GM12878 (cell line): Measurements from ENCODE around the gene ST7. TPM values are rescaled to one million over a fixed set of nuclear protein-coding genes. Genes with fewer than 3 reads are reported as not detected.

Experiments
- ATAC-seq: fragments of 200-7000 bp; cut with Tn5 transposase; 3 replicates; pipeline ENCODE4 v1.9.1; 2020; ENCODE audit warnings: mild to moderate bottlenecking, moderate library complexity
- BruUV-seq: library from RNA; stranded (reverse); fragments of 400-500 nt; replicated peaks from 2 replicates; lab custom pipeline; 2021; lab: Mats Ljungman, UMichigan
- CTCF ChIA-PET: fragments of 300-600 bp; sonication (Branson Sonifier 250); formaldehyde crosslinking; extraction: SDS; loops from one replicate; lab custom pipeline; 2021; ENCODE audit warnings: inconsistent platforms; lab: Yijun Ruan, JAX
- POLR2A ChIA-PET: fragments of 350-600 bp; formaldehyde crosslinking; extraction: SDS; loops from one replicate; lab custom pipeline; 2021; ENCODE audit warnings: inconsistent platforms; lab: Charles Lee
- RAD21 ChIA-PET: fragments of 300-600 bp; sonication (Branson Sonifier 250); formaldehyde crosslinking; loops from one replicate; lab custom pipeline; 2023; ENCODE audit warnings: antibody characterized with exemption; ENCODE audit not compliant: unreplicated experiment; lab: Charles Lee
- SMC1A ChIA-PET: fragments of 300-600 bp; sonication (Branson Sonifier 250); formaldehyde crosslinking; loops from one replicate; lab custom pipeline; 2023; ENCODE audit not compliant: unreplicated experiment, uncharacterized antibody; lab: Charles Lee
- DNase-seq: peaks from one replicate; pipeline ENCODE4 v3.0.0-alpha.2; 2011; ENCODE audit warnings: low read depth, low spot score
- FAIRE-seq: peaks from 3 replicates; lab custom pipeline; 2011; peaks lifted over from hg19 to GRCh38; lab: Jason Lieb, UNC
- H2AFZ ChIP-seq: 2 replicates; pipeline ENCODE4 v1.6.0; 2011; ENCODE audit warnings: low read depth, low read length, control low read depth; ENCODE audit not compliant: control insufficient read depth
- H3K27ac ChIP-seq: 2 replicates; pipeline ENCODE4 v1.5.1; 2011; ENCODE audit warnings: control low read depth; ENCODE audit not compliant: control insufficient read depth, insufficient read depth
- H3K27me3 ChIP-seq, 2 experiments: replicated peaks in 1 of 2; 2 replicates each; pipeline versions ENCODE4 v1.6.0 to v1.6.1; 2011; ENCODE audit warnings: low read length in 1 of 2; ENCODE audit not compliant: control insufficient read depth in 2 of 2, insufficient read depth in 2 of 2
- H3K36me3 ChIP-seq, 2 experiments: 2 replicates each; pipeline ENCODE4 v1.5.1; 2011; ENCODE audit warnings: low read length in 1 of 2; ENCODE audit not compliant: control insufficient read depth in 2 of 2, insufficient read depth in 2 of 2
- H3K4me1 ChIP-seq: 2 replicates; pipeline ENCODE4 v1.6.1; 2011; ENCODE audit warnings: mild to moderate bottlenecking, low read length, moderate library complexity, mixed read lengths; ENCODE audit not compliant: control insufficient read depth, insufficient read depth
- H3K4me2 ChIP-seq: 2 replicates; pipeline ENCODE4 v1.6.0; 2011; ENCODE audit warnings: control low read depth; ENCODE audit not compliant: control insufficient read depth, insufficient read depth
- H3K4me3 ChIP-seq: fragments of 200-600 bp; sonication (generic); 2 replicates; pipeline ENCODE4 v1.5.1; 2016
- H3K79me2 ChIP-seq: 2 replicates; pipeline ENCODE4 v1.6.0; 2011; ENCODE audit warnings: low read length; ENCODE audit not compliant: control insufficient read depth, insufficient read depth
- H3K9ac ChIP-seq: 2 replicates; pipeline ENCODE4 v1.8.0; 2011; ENCODE audit warnings: low read length, control low read depth, mixed read lengths; ENCODE audit not compliant: control insufficient read depth, insufficient read depth
- H3K9me3 ChIP-seq: replicated peaks from 3 replicates; pipeline ENCODE4 v1.5.1; 2011; ENCODE audit warnings: mild to moderate bottlenecking, low read length; ENCODE audit not compliant: control insufficient read depth, insufficient read depth
- H4K20me1 ChIP-seq: 2 replicates; pipeline ENCODE4 v1.6.0; 2011; ENCODE audit not compliant: control insufficient read depth, insufficient read depth
- BCL3 ChIP-seq: IDR thresholded peaks from 2 replicates; pipeline ENCODE4 v1.6.1; 2011; ENCODE audit warnings: borderline replicate concordance, low read depth, mild to moderate bottlenecking, moderate library complexity, low read length; ENCODE audit not compliant: insufficient read depth, poor library complexity, severe bottlenecking
- CTCF ChIP-seq, 3 experiments: IDR thresholded peaks in 2 of 3; conservative IDR thresholded peaks in 1 of 3; 2 replicates each; pipeline ENCODE4 v1.5.1; 2011; ENCODE audit warnings: low read depth in 3 of 3, low read length in 3 of 3, mild to moderate bottlenecking in 3 of 3, control low read depth in 2 of 3, moderate library complexity in 2 of 3, inconsistent platforms in 1 of 3, mixed read lengths in 1 of 3; ENCODE audit not compliant: control insufficient read depth in 2 of 3, insufficient read depth in 1 of 3; ENCODE audit errors: extremely low read depth in 1 of 3
- MEF2A ChIP-seq: IDR thresholded peaks from 2 replicates; pipeline ENCODE4 v1.6.1; 2011; ENCODE audit warnings: low read depth, mild to moderate bottlenecking, low read length, moderate library complexity; ENCODE audit not compliant: insufficient read depth
- RELB ChIP-seq: fragments of 450-650 bp; IDR thresholded peaks from 2 replicates; pipeline ENCODE4 v1.6.1; 2017; ENCODE audit warnings: low read depth, mild to moderate bottlenecking, moderate library complexity
- ZNF24 ChIP-seq: fragments of 450-650 bp; IDR thresholded peaks from 2 replicates; pipeline ENCODE4 v1.6.1; 2017; ENCODE audit warnings: antibody characterized with exemption, mild to moderate bottlenecking
- WGBS: methylation state at CpG from one replicate; pipeline ENCODE4 v1.1.6; 2016; ENCODE audit warnings: low lambda C conversion rate; ENCODE audit not compliant: insufficient replicate concordance, insufficient coverage; ENCODE audit errors: missing lambda C conversion rate; 5-methylcytosine and 5-hydroxymethylcytosine counted together
- in situ Hi-C: fragments of 300-500 bp; cut with MboI; formaldehyde crosslinking; loops from 9 replicates; pipeline ENCODE4 v1.14.3; 2018; ENCODE audit warnings: mixed read lengths
- intact Hi-C: fragments of 100-400 bp; cut with micrococcal nuclease; formaldehyde crosslinking; loops from one replicate; pipeline ENCODE4 v1.14.2; 2022; ENCODE audit not compliant: unreplicated experiment
- polyA plus RNA-seq, 11 experiments: library from polyadenylated mRNA; depleted of rRNA in 4 of 11; unstranded in 6 of 11; stranded (reverse) in 5 of 11; fragments of >200 nt; fragmentation: Nextera tagmentation in 4 of 11; fragmentation: Illumina TruSeq in 1 of 11; extraction: Ambion mirVana in 4 of 11; extraction: Trizol in 1 of 11; gene quantifications; 1 replicate in 1 of 11; 2 replicates in 10 of 11; pipeline versions ENCODE4 v1.2.1 to v1.2.3, GENCODE V29; 2011 to 2016; ENCODE audit warnings: inconsistent platforms in 2 of 11, missing spikeins in 2 of 11, low read depth in 1 of 11
- total RNA-seq, 4 experiments: library from RNA; depleted of rRNA in 3 of 4; stranded (reverse); fragments of >200 nt in 3 of 4; fragmentation: Illumina TruSeq in 1 of 4; extraction: Trizol in 1 of 4; gene quantifications; 2 replicates each; pipeline versions ENCODE4 v1.2.1 to v1.2.3, GENCODE V29; 2013 to 2021

The ST7 gene
- total and polyA plus RNA-seq, 10 of the 15 experiments (the other 5 are each of a cell fraction or from before 2014, with no cell fraction given): 27.7 to 76.4 (median 53.6) TPM

DNA sequence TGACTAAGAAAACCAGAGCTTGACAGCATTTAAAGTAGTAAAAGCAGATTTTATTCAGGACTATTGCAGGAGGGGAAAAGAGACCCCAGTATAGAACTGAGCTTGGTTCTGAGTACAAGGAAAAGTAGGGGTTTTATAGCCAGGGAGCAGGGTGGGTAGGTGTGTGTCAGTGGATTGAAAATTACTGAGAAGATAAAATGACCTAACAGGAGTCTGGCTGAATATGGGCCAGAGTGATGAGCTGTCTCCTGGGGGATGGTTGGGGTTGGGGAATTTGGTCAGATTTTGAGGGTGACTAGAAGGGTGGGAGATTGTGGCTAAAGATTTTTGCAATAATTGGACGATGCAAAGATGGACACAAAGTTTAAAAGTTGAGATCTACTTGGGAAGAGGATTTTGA, 114.0 kb downstream of the ST7 start:
- intact Hi-C loops: no loop called here
- WGBS: 17% methylated on average over 1 of the region's 1 CpG
- no peaks in the 10 kb centered on the region; the same call in 1 of the 3 replicates for H3K9me3 ChIP-seq
- ChIA-PET SMC1A (interaction anchor here (0.6 to 6.4 kb wide), 10 partner anchors 12 to 82 kb away, joined by 3 to 48 read pairs (median 8); no protein-coding TSS in a partner anchor), RAD21 (interaction anchor here (1.0 to 2.3 kb wide), 6 partner anchors 22 to 83 kb away, joined by 3 to 5 read pairs (median 4); no protein-coding TSS in a partner anchor), CTCF (interaction anchor here (0.6 to 2.5 kb wide), 8 partner anchors 14 to 77 kb away, joined by 3 to 12 read pairs (median 3); no protein-coding TSS in a partner anchor), POLR2A (interaction anchor here (0.7 to 1.4 kb wide), 2 partner anchors 10 to 185 kb away, joined by 3 read pairs; no protein-coding TSS in a partner anchor)
- no peak for FAIRE-seq
- TF ChIP-seq RELB: no peak
- no peak for TF ChIP-seq CTCF (IDR thresholded peaks at IDR 0.05 in 2 of 3, conservative IDR thresholded peaks at IDR 0.05 in 1 of 3; ENCODE audit: control insufficient read depth in 2 of 3, extremely low read depth in 1 of 3, insufficient read depth in 1 of 3, low read depth in 3 of 3, low read length in 3 of 3)
- no peak for TF ChIP-seq MEF2A
- peak; percentile 11 for TF ChIP-seq BCL3
- no peak for TF ChIP-seq ZNF24
- peak; percentile 32 for ATAC-seq
- H2AFZ ChIP-seq: no peak overlapping the region
- H3K4me3 ChIP-seq: no peak overlapping the region
- no peak overlapping the region for H3K9ac ChIP-seq
- no peak overlapping the region for H3K4me2 ChIP-seq
- in situ Hi-C loops: no loop called here
- H4K20me1 ChIP-seq: no peaks in the 10 kb centered on the region
- H3K27me3 ChIP-seq: no peaks in the 10 kb centered on the region
- no TSS peak for BruUV-seq
- no peak overlapping the region for H3K27ac ChIP-seq
- peaks cover 38% of the 10 kb centered on the region for H3K79me2 ChIP-seq
- peaks cover 0 to 4% of the 10 kb centered on the region in 2 experiments; a peak in 2 of 4 replicates for H3K36me3 ChIP-seq
- no peak for DNase-seq
- peaks cover 18% of the 10 kb centered on the region for H3K4me1 ChIP-seq
